GM04504 (cell line): ENCODE results near the gene HOXD1.

Experiments
- DNase-seq: peaks from one replicate; pipeline ENCODE4 v3.0.0-alpha.2; 2012; ENCODE audit warnings: low read depth

HOXD1 gene

GRCh38 chr2:176152350-176153181, 35.9 kb upstream of the HOXD1 start:
- DNase-seq = no peak

- DNase-seq = no peak
Measured at GRCh38 chr2:176154576-176155252, 33.8 kb upstream of the HOXD1 start.

DNA sequence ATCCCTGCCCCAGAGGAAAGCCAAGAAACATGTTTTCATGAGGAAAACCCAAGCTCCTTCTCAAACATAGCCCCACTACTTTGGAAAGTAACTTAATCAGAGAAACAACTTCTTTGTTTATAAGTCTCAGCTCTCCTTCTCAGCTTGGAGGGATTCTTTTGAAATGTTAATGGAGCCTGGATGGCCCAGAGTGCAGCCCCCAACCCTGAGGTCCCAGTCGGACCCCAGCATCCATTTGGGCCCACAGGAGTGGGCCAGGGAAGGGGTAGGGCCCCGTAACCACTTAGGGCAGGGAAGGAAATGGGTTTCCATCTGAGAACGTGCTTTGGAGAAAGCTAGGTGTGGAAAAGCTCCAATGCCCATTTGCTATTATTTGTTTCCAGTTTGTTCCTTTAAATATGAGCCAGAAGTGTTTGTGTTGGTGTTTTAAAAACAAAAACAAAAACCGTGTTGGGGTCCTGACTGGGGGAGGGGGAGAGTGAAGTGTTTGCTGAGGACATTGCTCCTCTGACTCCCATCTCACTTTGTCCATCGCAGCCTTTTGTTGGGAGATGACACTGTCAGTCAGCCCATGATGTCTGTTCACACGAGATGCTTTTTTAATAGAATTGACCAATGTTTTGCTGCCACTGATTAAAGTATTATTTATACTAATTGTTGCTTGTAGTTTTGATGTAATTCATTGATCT, 33.0 kb upstream of the HOXD1 start:
- no peak for DNase-seq

DNA sequence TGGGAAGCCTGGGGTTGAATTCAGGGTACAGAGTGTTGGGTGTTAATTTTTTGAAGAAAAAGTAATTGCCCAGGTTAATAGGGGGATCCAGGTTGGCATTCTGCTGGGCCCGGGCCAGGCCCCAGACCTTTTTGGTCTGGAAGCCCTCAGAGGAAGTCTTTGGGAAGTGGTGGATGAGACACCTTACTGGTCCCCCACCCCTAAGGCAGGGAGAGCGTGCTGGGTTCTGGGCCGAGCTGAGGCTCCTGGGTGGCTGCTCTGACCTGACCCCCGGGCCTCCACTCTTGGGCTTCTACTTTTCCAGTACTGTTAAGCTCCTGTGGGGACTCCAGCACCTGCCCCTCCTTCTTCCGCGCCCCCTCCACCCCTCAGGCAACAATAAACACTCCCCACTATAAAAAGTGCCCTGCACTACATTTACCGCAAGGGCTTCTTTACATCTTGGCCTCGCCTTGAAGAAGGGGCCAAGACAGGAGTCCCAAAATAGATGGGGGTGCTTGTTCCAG, 32.1 kb upstream of the HOXD1 start:
- DNase-seq = no peak

GRCh38 chr2:176156807-176157498, 31.5 kb upstream of the HOXD1 start, which contains the start of gene HOXD3:
Gene HOXD3 (plus strand): TSS chr2:176157307. CDS start chr2:176169115, 11,808 bp downstream.
- no peak for DNase-seq

DNA sequence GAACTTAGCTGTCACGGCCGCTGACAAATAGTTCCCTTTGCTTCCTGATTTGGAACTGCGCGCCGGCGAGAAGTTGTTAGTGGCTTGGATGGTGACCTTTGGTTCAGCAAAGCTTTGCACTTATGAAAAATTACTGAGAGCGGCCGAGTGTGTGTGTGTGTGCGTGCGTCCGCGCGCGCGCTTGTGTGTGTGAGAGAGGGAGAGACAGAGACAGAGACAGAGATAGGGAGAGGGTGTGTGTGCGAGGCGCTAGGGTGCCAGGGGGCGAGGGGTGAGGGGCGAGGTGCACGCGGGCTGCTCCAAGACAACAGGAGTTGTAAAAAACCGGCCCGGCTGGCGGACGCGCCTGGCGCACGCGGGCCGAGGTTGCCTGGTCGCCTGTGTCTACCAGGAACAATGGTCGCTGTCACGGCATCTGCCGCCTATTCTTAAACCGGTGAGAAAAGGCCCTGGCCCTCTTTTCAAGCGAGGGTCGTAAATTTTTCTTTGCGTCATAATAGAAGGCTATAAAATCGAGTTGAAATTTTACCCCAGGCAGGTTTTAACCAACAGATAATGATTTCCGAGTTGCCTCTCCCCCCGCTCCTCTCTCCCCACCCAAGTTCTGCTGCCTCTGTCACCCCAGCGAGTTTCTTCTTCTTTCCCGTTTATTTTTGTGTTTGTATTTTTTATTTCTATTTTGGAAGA, 30.8 kb upstream of the HOXD1 start:
- DNase-seq = no peak

DNA sequence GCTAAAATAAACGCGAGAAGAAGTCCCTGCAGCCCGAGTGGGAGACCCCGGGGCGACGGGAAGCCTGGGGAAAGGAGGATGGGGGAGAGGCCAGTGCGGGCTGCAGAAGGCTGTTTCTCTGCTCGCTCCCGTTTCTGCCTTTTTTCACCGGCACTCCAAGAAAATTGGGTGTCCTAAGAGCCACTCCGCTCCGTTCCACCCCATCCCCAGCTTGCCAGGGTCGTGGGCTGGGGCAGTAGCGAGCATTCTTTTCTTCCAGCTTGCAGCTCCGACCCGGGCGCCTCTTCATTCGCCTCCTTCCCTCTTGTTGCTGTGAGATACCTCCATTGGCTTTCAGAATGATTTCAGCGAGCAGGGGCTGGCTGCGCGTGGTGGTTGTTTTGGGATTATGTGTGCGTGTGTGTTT, 30.3 kb upstream of the HOXD1 start:
- no peak for DNase-seq

DNA sequence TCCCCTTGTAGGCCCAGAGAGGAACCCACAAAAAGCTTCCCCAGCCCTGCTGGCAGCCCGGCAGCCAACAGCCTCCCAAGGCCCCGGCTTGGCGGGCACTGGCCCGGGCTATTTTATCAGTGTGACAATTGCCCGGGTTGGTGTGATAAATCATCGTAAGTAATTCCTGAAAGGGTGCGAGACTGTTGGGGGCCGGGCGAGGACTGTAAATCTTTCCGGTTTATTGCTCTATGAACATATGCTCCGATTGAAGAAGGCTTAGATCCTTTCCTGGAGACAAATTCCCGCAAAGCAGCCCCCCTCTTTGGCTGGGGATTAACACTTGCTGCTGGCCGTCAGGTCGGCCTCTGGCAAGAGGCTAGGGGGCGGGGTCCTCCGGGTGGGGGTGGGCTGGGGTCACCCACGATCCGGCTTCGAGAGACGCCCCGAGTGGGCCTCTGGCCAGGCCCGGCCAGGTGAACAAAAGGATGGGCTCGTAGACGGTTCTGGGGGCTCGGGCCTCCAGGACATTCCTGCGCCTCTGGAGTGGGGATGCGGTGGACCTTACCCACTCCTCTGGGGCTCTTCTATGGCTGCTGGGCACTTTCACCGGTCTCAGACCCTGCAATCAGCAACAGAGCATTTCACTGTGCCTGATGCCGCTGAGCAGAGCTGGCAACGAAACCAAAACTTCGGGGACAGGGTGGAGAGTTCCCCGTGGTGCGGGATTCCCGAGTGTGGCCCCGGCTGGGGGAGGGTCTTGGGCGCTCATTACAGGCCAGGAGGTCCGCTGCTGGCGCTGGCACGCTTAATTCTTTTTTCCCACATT, 29.4 kb upstream of the HOXD1 start:
- no peak for DNase-seq

DNA sequence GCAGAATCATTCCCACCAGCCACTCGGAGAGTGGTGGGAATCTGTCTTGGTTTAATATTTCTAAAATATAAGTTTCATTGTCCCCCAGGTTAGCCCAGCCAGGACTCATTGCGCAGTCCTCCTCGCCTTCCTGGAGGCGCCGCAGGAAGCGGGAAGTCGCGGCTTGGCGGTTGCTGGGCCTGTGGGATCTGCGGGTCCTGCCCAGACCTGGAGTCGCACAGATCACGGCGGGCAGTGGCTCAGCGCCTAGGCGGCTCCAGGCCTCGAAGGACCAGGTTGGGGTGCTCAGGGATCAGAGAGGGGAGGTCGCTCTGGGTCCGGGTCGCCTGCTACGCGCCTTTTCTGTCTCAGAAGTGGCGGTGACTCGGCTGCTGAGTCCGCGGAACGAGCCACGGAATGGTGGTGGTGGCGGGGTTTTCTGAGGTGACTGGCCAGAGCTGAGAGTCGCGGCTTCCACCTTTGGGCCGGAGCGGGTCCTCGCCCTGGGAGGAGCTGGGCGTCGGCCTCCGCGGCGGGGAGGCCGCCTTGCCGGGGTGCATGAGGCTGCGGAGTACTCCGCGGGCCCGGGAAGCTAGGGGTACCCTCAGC, 28.7 kb upstream of the HOXD1 start:
- no peak for DNase-seq

DNA sequence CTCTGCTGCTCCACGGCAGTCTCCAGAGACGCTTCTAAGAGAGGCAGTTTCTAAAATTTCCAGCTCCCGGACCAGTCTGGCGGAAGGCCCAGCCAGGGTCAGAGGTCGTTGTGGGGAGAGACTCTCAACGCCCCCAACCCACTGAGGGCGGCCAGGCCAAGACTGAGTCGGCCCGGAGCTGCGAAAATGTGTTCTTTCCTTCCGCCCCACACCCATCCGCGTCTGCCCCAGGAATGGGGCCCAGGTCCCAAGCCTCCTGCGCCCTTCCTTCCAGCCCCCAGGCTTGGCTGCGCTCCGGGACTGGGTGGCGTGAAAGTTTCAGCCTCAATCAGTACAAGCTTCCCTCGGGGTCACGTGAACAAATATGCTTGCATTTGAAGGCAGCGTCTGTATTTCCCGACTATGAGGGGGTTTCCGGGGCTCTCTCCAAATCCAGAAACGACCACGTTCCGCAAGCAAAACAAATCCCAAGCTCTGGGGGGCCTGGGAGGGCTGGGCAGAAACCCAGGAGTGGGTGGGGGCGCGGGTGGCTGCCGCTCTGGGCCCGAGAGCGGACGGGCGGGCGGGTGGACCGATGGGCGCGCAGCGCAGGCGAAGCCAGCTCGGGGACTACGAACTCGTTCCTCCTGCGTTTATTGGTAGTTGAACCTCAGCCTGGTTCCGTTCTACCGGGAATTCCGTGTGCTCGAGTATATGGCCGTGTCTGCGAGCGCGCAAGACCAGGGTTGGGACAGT, 28.1 kb upstream of the HOXD1 start:
- no peak for DNase-seq

- no peak for DNase-seq
Measured at GRCh38 chr2:176160986-176161824, 27.3 kb upstream of the HOXD1 start.

GRCh38 chr2:176161825-176162626, 26.4 kb upstream of the HOXD1 start:
- no peak for DNase-seq

DNA sequence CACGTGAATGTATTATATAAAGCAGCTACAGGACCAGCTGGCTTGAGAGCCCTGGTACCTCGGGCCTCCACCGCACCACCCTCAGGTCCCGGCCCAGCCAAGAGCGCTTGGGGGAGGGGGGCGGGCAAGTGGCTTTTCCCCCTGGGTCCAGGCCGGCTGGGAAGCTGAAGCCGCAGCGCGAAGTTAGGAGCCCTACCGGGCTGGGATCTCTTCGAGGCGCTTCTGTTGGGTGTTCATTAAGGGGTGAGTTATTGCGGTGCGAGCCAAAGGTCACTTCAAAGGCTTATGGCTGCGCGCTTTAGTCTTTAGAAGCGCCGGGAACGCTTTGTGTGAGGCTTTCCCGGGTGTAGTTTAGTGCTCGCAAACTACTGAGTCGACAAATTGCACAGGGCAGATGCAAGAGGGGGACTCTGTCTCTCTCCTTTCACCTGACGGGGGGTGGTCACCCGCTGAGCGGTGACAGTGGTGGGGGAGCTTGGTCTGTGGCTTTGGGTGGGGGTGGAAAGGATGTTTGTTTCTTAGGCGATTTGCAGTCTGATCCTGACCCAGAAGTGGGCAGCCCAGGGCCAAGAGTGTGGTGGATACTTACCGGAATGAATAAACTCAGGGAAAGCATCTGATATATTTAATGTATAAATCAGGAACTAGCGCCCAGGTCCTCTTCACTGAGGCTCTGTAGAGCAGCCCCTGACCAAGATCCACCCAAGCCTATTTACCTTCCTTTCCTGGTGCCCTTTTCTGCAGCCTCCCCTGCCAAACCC, 25.4 kb upstream of the HOXD1 start:
- DNase-seq = no peak

- no peak for DNase-seq
Measured at GRCh38 chr2:176163672-176164056, 24.8 kb upstream of the HOXD1 start.

DNA sequence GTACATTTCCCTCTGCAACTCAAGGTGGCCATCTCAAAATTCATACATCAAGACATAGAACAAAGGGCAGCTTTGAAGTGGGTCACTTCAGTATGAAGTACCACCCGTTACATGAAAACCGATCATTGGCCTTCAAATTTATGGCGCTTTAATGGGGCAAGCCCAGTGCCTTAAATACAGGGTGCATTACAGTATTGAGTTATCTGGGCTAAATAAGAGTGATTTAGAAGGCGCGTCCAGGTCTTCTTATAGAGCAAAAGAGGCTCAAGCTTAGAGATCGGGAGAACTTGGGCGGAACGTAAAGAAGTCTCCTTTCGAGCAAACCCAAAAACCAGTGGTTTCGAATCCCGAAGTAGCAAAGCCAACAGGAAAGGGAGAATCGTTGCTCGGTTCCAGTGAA, 24.3 kb upstream of the HOXD1 start:
- DNase-seq = no peak

DNA sequence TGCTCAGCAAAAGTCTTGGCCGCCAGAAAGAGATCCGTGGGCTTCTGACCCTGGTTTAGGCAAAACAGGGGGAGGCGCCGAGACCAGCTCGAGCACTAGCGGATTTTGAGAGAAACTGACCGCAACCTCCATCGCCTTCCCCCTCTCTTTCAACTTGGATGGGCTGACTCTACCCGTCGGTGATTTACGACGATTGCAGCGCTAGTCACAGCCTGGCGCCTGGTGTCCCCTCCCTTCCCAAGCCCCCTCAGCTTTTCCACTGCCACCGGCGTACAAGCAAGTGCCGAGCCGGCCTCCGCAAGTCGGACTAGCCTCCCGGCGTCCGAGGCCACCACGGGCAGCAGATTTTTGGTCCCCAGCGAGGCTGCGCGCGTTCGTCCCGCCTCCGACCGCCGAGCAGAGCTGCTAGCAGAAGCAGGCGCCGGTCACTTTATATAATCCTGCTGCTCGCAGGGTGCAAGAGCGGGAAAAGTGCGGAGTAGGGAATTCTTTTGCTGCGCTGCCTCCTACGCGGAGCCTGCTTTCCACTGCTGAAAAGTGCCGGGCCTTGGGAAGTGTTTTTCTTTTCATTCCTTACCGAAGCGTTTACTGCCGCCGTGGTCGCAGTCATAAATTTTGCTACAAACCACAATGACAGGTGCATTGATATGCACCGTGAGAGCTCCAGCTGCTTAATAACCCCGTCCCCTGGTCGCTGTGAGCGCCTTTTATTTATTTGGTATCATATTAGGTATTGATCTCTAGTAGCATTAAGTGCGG, 23.7 kb upstream of the HOXD1 start:
- DNase-seq = no peak
